GM12878 (cell line): Measurements from ENCODE around the gene LHB. TPM values are rescaled to one million over a fixed set of nuclear protein-coding genes. Genes with fewer than 3 reads are reported as not detected.
"Not testable (repeated sequence)": the region's sequence is repeated elsewhere in the genome, so short reads cannot be mapped to it uniquely, and the experiment has no call there.

Experiments used
- ATAC-seq: fragments of 200-7000 bp; cut with Tn5 transposase; 3 replicates; pipeline ENCODE4 v1.9.1; 2020; ENCODE audit warnings: mild to moderate bottlenecking, moderate library complexity
- BruUV-seq: library from RNA; stranded (reverse); fragments of 400-500 nt; replicated peaks from 2 replicates; lab custom pipeline; 2021; lab: Mats Ljungman, UMichigan
- CTCF ChIA-PET: fragments of 300-600 bp; sonication (Branson Sonifier 250); formaldehyde crosslinking; extraction: SDS; loops from one replicate; lab custom pipeline; 2021; ENCODE audit warnings: inconsistent platforms; lab: Yijun Ruan, JAX
- POLR2A ChIA-PET: fragments of 350-600 bp; formaldehyde crosslinking; extraction: SDS; loops from one replicate; lab custom pipeline; 2021; ENCODE audit warnings: inconsistent platforms; lab: Charles Lee
- RAD21 ChIA-PET: fragments of 300-600 bp; sonication (Branson Sonifier 250); formaldehyde crosslinking; loops from one replicate; lab custom pipeline; 2023; ENCODE audit warnings: antibody characterized with exemption; ENCODE audit not compliant: unreplicated experiment; lab: Charles Lee
- SMC1A ChIA-PET: fragments of 300-600 bp; sonication (Branson Sonifier 250); formaldehyde crosslinking; loops from one replicate; lab custom pipeline; 2023; ENCODE audit not compliant: unreplicated experiment, uncharacterized antibody; lab: Charles Lee
- DNase-seq: peaks from one replicate; pipeline ENCODE4 v3.0.0-alpha.2; 2011; ENCODE audit warnings: low read depth, low spot score
- FAIRE-seq: peaks from 3 replicates; lab custom pipeline; 2011; peaks lifted over from hg19 to GRCh38; lab: Jason Lieb, UNC
- H2AFZ ChIP-seq: 2 replicates; pipeline ENCODE4 v1.6.0; 2011; ENCODE audit warnings: low read depth, low read length, control low read depth; ENCODE audit not compliant: control insufficient read depth
- H3K27ac ChIP-seq: 2 replicates; pipeline ENCODE4 v1.5.1; 2011; ENCODE audit warnings: control low read depth; ENCODE audit not compliant: control insufficient read depth, insufficient read depth
- H3K27me3 ChIP-seq, 2 experiments: replicated peaks in 1 of 2; 2 replicates each; pipeline versions ENCODE4 v1.6.0 to v1.6.1; 2011; ENCODE audit warnings: low read length in 1 of 2; ENCODE audit not compliant: control insufficient read depth in 2 of 2, insufficient read depth in 2 of 2
- H3K36me3 ChIP-seq, 2 experiments: 2 replicates each; pipeline ENCODE4 v1.5.1; 2011; ENCODE audit warnings: low read length in 1 of 2; ENCODE audit not compliant: control insufficient read depth in 2 of 2, insufficient read depth in 2 of 2
- H3K4me1 ChIP-seq: 2 replicates; pipeline ENCODE4 v1.6.1; 2011; ENCODE audit warnings: mild to moderate bottlenecking, low read length, moderate library complexity, mixed read lengths; ENCODE audit not compliant: control insufficient read depth, insufficient read depth
- H3K4me2 ChIP-seq: 2 replicates; pipeline ENCODE4 v1.6.0; 2011; ENCODE audit warnings: control low read depth; ENCODE audit not compliant: control insufficient read depth, insufficient read depth
- H3K4me3 ChIP-seq: fragments of 200-600 bp; sonication (generic); 2 replicates; pipeline ENCODE4 v1.5.1; 2016
- H3K79me2 ChIP-seq: 2 replicates; pipeline ENCODE4 v1.6.0; 2011; ENCODE audit warnings: low read length; ENCODE audit not compliant: control insufficient read depth, insufficient read depth
- H3K9ac ChIP-seq: 2 replicates; pipeline ENCODE4 v1.8.0; 2011; ENCODE audit warnings: low read length, control low read depth, mixed read lengths; ENCODE audit not compliant: control insufficient read depth, insufficient read depth
- H3K9me3 ChIP-seq: replicated peaks from 3 replicates; pipeline ENCODE4 v1.5.1; 2011; ENCODE audit warnings: mild to moderate bottlenecking, low read length; ENCODE audit not compliant: control insufficient read depth, insufficient read depth
- H4K20me1 ChIP-seq: 2 replicates; pipeline ENCODE4 v1.6.0; 2011; ENCODE audit not compliant: control insufficient read depth, insufficient read depth
- WGBS: methylation state at CpG from one replicate; pipeline ENCODE4 v1.1.6; 2016; ENCODE audit warnings: low lambda C conversion rate; ENCODE audit not compliant: insufficient replicate concordance, insufficient coverage; ENCODE audit errors: missing lambda C conversion rate; 5-methylcytosine and 5-hydroxymethylcytosine counted together
- in situ Hi-C: fragments of 300-500 bp; cut with MboI; formaldehyde crosslinking; loops from 9 replicates; pipeline ENCODE4 v1.14.3; 2018; ENCODE audit warnings: mixed read lengths
- intact Hi-C: fragments of 100-400 bp; cut with micrococcal nuclease; formaldehyde crosslinking; loops from one replicate; pipeline ENCODE4 v1.14.2; 2022; ENCODE audit not compliant: unreplicated experiment
- polyA plus RNA-seq, 11 experiments: library from polyadenylated mRNA; depleted of rRNA in 4 of 11; unstranded in 6 of 11; stranded (reverse) in 5 of 11; fragments of >200 nt; fragmentation: Nextera tagmentation in 4 of 11; fragmentation: Illumina TruSeq in 1 of 11; extraction: Ambion mirVana in 4 of 11; extraction: Trizol in 1 of 11; gene quantifications; 1 replicate in 1 of 11; 2 replicates in 10 of 11; pipeline versions ENCODE4 v1.2.1 to v1.2.3, GENCODE V29; 2011 to 2016; ENCODE audit warnings: inconsistent platforms in 2 of 11, missing spikeins in 2 of 11, low read depth in 1 of 11
- total RNA-seq, 4 experiments: library from RNA; depleted of rRNA in 3 of 4; stranded (reverse); fragments of >200 nt in 3 of 4; fragmentation: Illumina TruSeq in 1 of 4; extraction: Trizol in 1 of 4; gene quantifications; 2 replicates each; pipeline versions ENCODE4 v1.2.1 to v1.2.3, GENCODE V29; 2013 to 2021

Gene LHB
- total and polyA plus RNA-seq, 10 of the 15 experiments (the other 5 are each of a cell fraction or from before 2014, with no cell fraction given): 0.20 to 0.72 (median 0.46) TPM; not detected in 5

DNA sequence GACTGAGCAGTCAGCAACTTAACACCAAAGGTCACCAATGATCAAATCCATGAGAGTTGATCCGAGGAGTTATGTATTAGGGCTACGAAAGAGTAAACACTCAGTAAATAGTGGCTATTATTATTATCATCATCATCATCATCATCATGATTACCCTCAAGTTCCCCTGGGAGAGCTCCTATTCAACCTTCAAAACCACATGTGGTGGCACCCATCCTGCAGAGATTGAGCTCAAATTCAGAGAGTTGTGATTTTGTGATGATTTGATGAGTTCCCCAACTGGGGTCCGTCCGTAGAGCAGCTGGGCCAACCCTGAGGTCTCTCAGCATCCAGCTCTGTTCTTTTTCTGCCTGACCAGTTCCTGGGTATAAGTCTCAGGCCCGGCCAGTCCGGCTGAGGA, 8.2 kb upstream of the LHB start:
- H4K20me1 ChIP-seq, H3K4me3 ChIP-seq, FAIRE-seq, intact Hi-C loops, DNase-seq, in situ Hi-C loops, H2AFZ ChIP-seq, ATAC-seq, POLR2A ChIA-PET, H3K9me3 ChIP-seq, RAD21 ChIA-PET, H3K36me3 ChIP-seq, SMC1A ChIA-PET, H3K27ac ChIP-seq, H3K79me2 ChIP-seq, BruUV-seq, H3K27me3 ChIP-seq, CTCF ChIA-PET, H3K4me2 ChIP-seq, H3K9ac ChIP-seq: not testable (repeated sequence)
- H3K4me1 ChIP-seq: peaks cover 10% of the 10 kb centered on the region
- WGBS: 30% methylated on average over 4 of the region's 6 CpGs

DNA sequence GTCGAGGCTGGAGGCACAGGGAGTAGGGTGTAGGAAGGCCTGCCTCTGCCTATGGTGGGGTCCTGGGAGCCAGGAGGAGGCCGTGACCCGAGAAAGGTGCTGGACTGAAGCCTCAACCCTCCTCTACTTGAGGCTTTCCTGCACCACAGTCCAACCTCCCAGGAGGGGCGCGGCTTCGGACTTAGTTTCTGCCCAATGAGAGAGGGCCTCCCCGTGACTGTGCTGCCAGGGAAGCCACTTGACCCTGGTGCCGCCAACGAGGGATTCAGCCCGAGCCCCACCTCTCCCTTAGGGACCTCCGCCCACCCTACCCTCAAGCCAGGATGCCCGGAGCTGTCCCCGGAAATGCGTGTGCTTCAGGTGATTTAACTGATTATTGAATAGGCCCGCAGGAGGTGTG, 7.3 kb upstream of the LHB start, which contains the start of gene CGB3:
Gene CGB3, minus strand, starts transcription at position 101 of the 400 bp plus-strand sequence. CDS start 362 bp downstream, outside the sequence.
- H3K27me3 ChIP-seq, POLR2A ChIA-PET, H3K36me3 ChIP-seq, in situ Hi-C loops, CTCF ChIA-PET, H3K27ac ChIP-seq, DNase-seq, BruUV-seq, H3K4me3 ChIP-seq, H3K9ac ChIP-seq, SMC1A ChIA-PET, RAD21 ChIA-PET, FAIRE-seq, H3K4me2 ChIP-seq, H4K20me1 ChIP-seq, H3K79me2 ChIP-seq, H3K9me3 ChIP-seq, H2AFZ ChIP-seq, ATAC-seq, intact Hi-C loops: not testable (repeated sequence)
- H3K4me1 ChIP-seq: peaks cover 10% of the 10 kb centered on the region
- WGBS: 28% methylated on average over 15 of the region's 15 CpGs
